ENCODE measurements around the gene TTC29.

- TF ChIP-seq CTCF (conservative IDR thresholded peaks at IDR 0.05) = no peak
- TF ChIP-seq ZFX (IDR thresholded peaks at IDR 0.05) = no peak
These were observed 11.6 kb upstream of the TTC29 start for GRCh38 chr4:146957237-146957636.
